SK-N-SH (cell line): Measurements from ENCODE around the gene GRIN2A. TPM values are rescaled to one million over a fixed set of nuclear protein-coding genes. Genes with fewer than 3 reads are reported as not detected.

Experiments used
- CTCF ChIA-PET: fragments of 300-600, 350-600 bp; formaldehyde crosslinking; extraction: SDS; loops from one replicate; lab custom pipeline; 2021; lab: Yijun Ruan, JAX
- POLR2A ChIA-PET: fragments of 350-600 bp; sonication (Branson Sonifier 250); formaldehyde crosslinking; extraction: SDS; loops from one replicate; lab custom pipeline; 2020; ENCODE audit warnings: antibody characterized with exemption, inconsistent platforms; lab: Yijun Ruan, JAX
- DNase-seq: peaks from one replicate; pipeline ENCODE4 v3.0.0; 2012
- H2AFZ ChIP-seq: fragments of 200-600 bp; sonication (generic); 2 replicates; pipeline ENCODE4 v1.8.1; 2016; ENCODE audit warnings: antibody characterized with exemption, mild to moderate bottlenecking, low read depth
- H3F3A ChIP-seq: fragments of 200-600 bp; sonication (generic); replicated peaks from 2 replicates; pipeline ENCODE3; 2016; ENCODE audit warnings: antibody characterized with exemption, mild to moderate bottlenecking; ENCODE audit not compliant: insufficient read depth
- H3K27ac ChIP-seq, 2 experiments: fragments of 200-500 bp in 1 of 2; fragments of 200-600 bp in 1 of 2; sonication (Bioruptor generic) in 1 of 2; sonication (generic), shearing (Covaris generic) in 1 of 2; 2 replicates each; pipeline versions ENCODE4 v1.5.1 to v1.6.1; 2014 to 2016; ENCODE audit warnings: low read depth in 2 of 2, inconsistent platforms in 1 of 2, low read length in 1 of 2, mild to moderate bottlenecking in 1 of 2, mixed read lengths in 1 of 2
- H3K27me3 ChIP-seq: fragments of 200-600 bp; sonication (generic), shearing (Covaris generic); 2 replicates; pipeline ENCODE4 v1.6.1; 2016; ENCODE audit warnings: mixed run types; ENCODE audit not compliant: insufficient read depth
- H3K36me3 ChIP-seq, 2 experiments: fragments of 200-500 bp in 1 of 2; fragments of 200-600 bp in 1 of 2; sonication (Bioruptor generic) in 1 of 2; sonication (generic) in 1 of 2; replicated peaks in 1 of 2; 2 replicates each; pipeline versions ENCODE3 to v1.5.1; 2014 to 2016; ENCODE audit warnings: low read length in 1 of 2, mild to moderate bottlenecking in 1 of 2; ENCODE audit not compliant: insufficient read depth in 2 of 2, control insufficient read depth in 1 of 2
- H3K4me1 ChIP-seq, 2 experiments: fragments of 200-500 bp in 1 of 2; fragments of 200-600 bp in 1 of 2; sonication (Bioruptor generic) in 1 of 2; sonication (generic), shearing (Covaris generic) in 1 of 2; 2 replicates each; pipeline versions ENCODE4 v1.5.1 to v1.6.1; 2014 to 2016; ENCODE audit warnings: low read depth in 1 of 2, low read length in 1 of 2, mixed run types in 1 of 2; ENCODE audit not compliant: insufficient read depth in 2 of 2, control insufficient read depth in 1 of 2
- H3K4me2 ChIP-seq: fragments of 200-600 bp; sonication (generic), shearing (Covaris generic); 2 replicates; pipeline ENCODE4 v1.6.1; 2017; ENCODE audit warnings: mixed run types
- H3K4me3 ChIP-seq, 2 experiments: fragments of 200-500 bp in 1 of 2; fragments of 200-600 bp in 1 of 2; sonication (Bioruptor generic) in 1 of 2; sonication (generic), shearing (Covaris generic) in 1 of 2; 2 replicates each; pipeline versions ENCODE4 v1.5.1 to v1.8.1; 2014 to 2016; ENCODE audit warnings: low read depth in 2 of 2, inconsistent platforms in 1 of 2, low read length in 1 of 2, mild to moderate bottlenecking in 1 of 2, mixed read lengths in 1 of 2, moderate library complexity in 1 of 2
- H3K79me2 ChIP-seq: fragments of 200-600 bp; sonication (generic); 2 replicates; pipeline ENCODE4 v1.8.1; 2017; ENCODE audit warnings: mild to moderate bottlenecking; ENCODE audit not compliant: insufficient read depth
- H3K9ac ChIP-seq: fragments of 200-600 bp; sonication (generic); 2 replicates; pipeline ENCODE4 v1.6.1; 2017; ENCODE audit warnings: mixed run types
- H3K9me2 ChIP-seq: fragments of 200-600 bp; sonication (generic); 2 replicates; pipeline ENCODE4 v1.6.1; 2017; ENCODE audit warnings: mixed run types
- H3K9me3 ChIP-seq: fragments of 200-600 bp; sonication (generic); 2 replicates; pipeline ENCODE4 v1.6.1; 2017; ENCODE audit warnings: mixed run types, mild to moderate bottlenecking, moderate library complexity
- H4K20me1 ChIP-seq: fragments of 200-600 bp; sonication (generic); 2 replicates; pipeline ENCODE4 v1.6.1; 2017; ENCODE audit warnings: mild to moderate bottlenecking, mixed run types; ENCODE audit not compliant: insufficient read depth
- CTCF ChIP-seq: fragments of 200-600 bp; sonication (generic); IDR thresholded peaks from 2 replicates; pipeline ENCODE4 v1.6.1; 2017; ENCODE audit warnings: antibody characterized with exemption, mild to moderate bottlenecking, moderate library complexity
- EZH2phosphoT487 ChIP-seq: fragments of 200-600 bp; sonication (generic); IDR thresholded peaks from 2 replicates; pipeline ENCODE4 v1.6.1; 2017; ENCODE audit warnings: low read depth, mixed run types, mild to moderate bottlenecking, antibody characterized with exemption, moderate library complexity, borderline replicate concordance
- IRF3 ChIP-seq: fragments of 150-350 bp; IDR thresholded peaks from 2 replicates; pipeline ENCODE4 v1.6.1; 2016; ENCODE audit warnings: mild to moderate bottlenecking, low read depth, low read length
- MEF2A ChIP-seq: IDR thresholded peaks from 2 replicates; pipeline ENCODE4 v1.4.0; 2012; ENCODE audit warnings: low read depth, borderline replicate concordance
- NFIC ChIP-seq: IDR thresholded peaks from 2 replicates; pipeline ENCODE4 v1.4.0; 2012; ENCODE audit warnings: borderline replicate concordance
- RAD21 ChIP-seq: IDR thresholded peaks from 2 replicates; pipeline ENCODE4 v1.6.1; 2012; ENCODE audit warnings: mild to moderate bottlenecking, low read length
- RCOR1 ChIP-seq: fragments of 150-350 bp; IDR thresholded peaks from 2 replicates; pipeline ENCODE4 v1.6.1; 2017; ENCODE audit warnings: antibody characterized with exemption, low read length
- RXRA ChIP-seq: IDR thresholded peaks from 2 replicates; pipeline ENCODE4 v1.4.0; 2012; ENCODE audit warnings: low read depth, mild to moderate bottlenecking, borderline replicate concordance
- SIN3A ChIP-seq: IDR thresholded peaks from 2 replicates; pipeline ENCODE4 v1.6.1; 2012; ENCODE audit warnings: low read depth, mild to moderate bottlenecking, low read length, moderate library complexity, borderline replicate concordance
- TCF12 ChIP-seq: IDR thresholded peaks from 2 replicates; pipeline ENCODE4 v1.4.0; 2012
- TEAD4 ChIP-seq: IDR thresholded peaks from 2 replicates; pipeline ENCODE4 v1.4.0; 2012; ENCODE audit warnings: mild to moderate bottlenecking, borderline replicate concordance; ENCODE audit not compliant: insufficient read depth
- WGBS: methylation state at CpG from one replicate; pipeline ENCODE4 v1.1.6; 2017; ENCODE audit warnings: low lambda C conversion rate; 5-methylcytosine and 5-hydroxymethylcytosine counted together
- polyA plus RNA-seq, 3 experiments: library from polyadenylated mRNA; depleted of rRNA; stranded (reverse); fragments of >200 nt; gene quantifications; 2 replicates each; pipeline ENCODE4 v1.2.3, GENCODE V29; 2012

GRIN2A gene
- polyA plus RNA-seq (2012; rRNA removed), result not detected in 2 replicates
- not detected in 2 replicates for polyA plus RNA-seq (2012; cell fraction: cytosol; rRNA removed)
- polyA plus RNA-seq (2012; cell fraction: nucleus; rRNA removed), result not detected in 2 replicates

DNA sequence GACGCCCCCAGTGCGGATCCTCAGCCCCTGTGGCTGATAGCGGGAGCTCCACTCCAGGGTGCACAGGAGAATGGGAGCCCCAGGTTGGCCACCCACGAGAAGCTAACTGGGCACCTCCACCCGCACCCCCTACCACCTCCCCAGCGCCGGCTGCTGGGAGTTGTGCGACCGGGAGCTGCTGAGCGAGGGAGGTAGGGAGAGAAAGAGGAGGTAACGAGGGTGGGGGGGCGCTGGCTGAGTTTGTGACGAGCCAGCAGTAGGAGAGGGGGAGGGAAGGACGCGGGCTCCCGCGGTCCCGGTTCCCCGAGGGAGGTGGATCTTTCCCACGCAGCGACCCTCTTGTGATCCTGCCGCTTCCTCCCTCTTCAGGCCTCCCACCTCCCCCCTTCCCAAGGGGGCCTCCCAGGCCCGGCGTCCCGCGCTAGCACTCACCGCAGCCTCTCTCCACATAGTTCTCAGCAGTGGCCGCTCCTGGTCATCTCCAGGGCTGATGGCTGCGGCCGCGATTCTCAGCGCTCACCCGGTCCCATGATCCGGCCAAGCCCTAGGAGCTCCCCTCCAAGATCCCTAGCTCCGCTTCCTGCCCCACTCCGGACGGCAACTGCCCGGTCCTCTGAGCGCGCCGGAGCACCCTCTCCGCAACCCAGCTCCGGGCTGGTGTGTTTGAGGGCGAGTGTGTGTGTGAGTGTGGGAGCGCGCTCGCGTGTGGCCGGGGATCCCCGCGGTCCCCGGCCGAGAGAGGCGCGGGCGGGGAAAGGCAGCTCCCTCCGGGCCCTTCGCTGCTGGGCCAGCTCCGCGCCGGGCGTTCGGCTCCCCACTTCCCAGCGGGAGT is at the start of gene GRIN2A:
Gene GRIN2A (minus strand): TSS at position 207 of the 832 bp plus-strand sequence. CDS start 2,017 bp downstream, outside the sequence.
- TF ChIP-seq IRF3 (no peak), RXRA (no peak), TEAD4 (no peak), RCOR1 (no peak), CTCF (no peak), EZH2phosphoT487 (no peak), NFIC (no peak)
- TF ChIP-seq, all 33 proteins: peak for 0
- ChIA-PET POLR2A (no interaction called here), CTCF (interaction anchor here (0.6 to 3.6 kb wide), 22 partner anchors 9 to 1984 kb away, joined by 3 to 32 read pairs (median 4); no protein-coding TSS in a partner anchor)
- H3K4me3 ChIP-seq, result peak within 1 kb of the TSS in 1 of 2 experiments; percentile 12; a peak in 2 of 4 replicates
- no peaks in the 10 kb centered on the region for H3K79me2 ChIP-seq
- no peaks in the 10 kb centered on the region for H3K9me2 ChIP-seq
- H3K27ac ChIP-seq, result no peak within 1 kb of the TSS
- peaks cover 0 to 5% of the 10 kb centered on the region in 2 experiments; a peak in 1 of 4 replicates for H3K4me1 ChIP-seq
- no peaks in the 10 kb centered on the region for H3K27me3 ChIP-seq
- DNase-seq, result peak; percentile 62
- no peaks in the 10 kb centered on the region for H3F3A ChIP-seq
- no peaks in the 10 kb centered on the region for H3K36me3 ChIP-seq
- no peak within 1 kb of the TSS for H3K4me2 ChIP-seq
- H2AFZ ChIP-seq, result no peak within 1 kb of the TSS
- H4K20me1 ChIP-seq, result no peaks in the 10 kb centered on the region
- no peak within 1 kb of the TSS for H3K9ac ChIP-seq
- 5% methylated on average over 39 of the region's 64 CpGs for WGBS
- H3K9me3 ChIP-seq, result no peaks in the 10 kb centered on the region

GRCh38 chr16:10231563-10231962 is 49.3 kb upstream of the GRIN2A start:
- Histone ChIP-seq H4K20me1 (no peaks in the 10 kb centered on the region), H3F3A (no peaks in the 10 kb centered on the region), H3K4me1 (peaks cover 0 to 4% of the 10 kb centered on the region in 2 experiments; a peak in 1 of 4 replicates), H3K4me3 (no peak overlapping the region), H3K79me2 (no peaks in the 10 kb centered on the region), H3K9me3 (no peaks in the 10 kb centered on the region), H3K9ac (no peak overlapping the region)
- ChIA-PET POLR2A (no interaction called here), CTCF (no interaction called here)
- no peak for DNase-seq
- no peak for TF ChIP-seq SIN3A
- no peak for TF ChIP-seq MEF2A
- TF ChIP-seq RXRA, result no peak
- no peak for TF ChIP-seq RAD21
- TF ChIP-seq TCF12, result no peak
- TF ChIP-seq, all 33 proteins: peak for 0
- H2AFZ ChIP-seq, result no peak overlapping the region
- H3K27me3 ChIP-seq, result no peaks in the 10 kb centered on the region
- H3K9me2 ChIP-seq, result no peaks in the 10 kb centered on the region
- H3K27ac ChIP-seq, result no peak overlapping the region
- no peaks in the 10 kb centered on the region for H3K36me3 ChIP-seq
- 7% methylated on average over 2 of the region's 2 CpGs for WGBS
- no peak overlapping the region for H3K4me2 ChIP-seq
